SIG-M5 treated with dmso at 0.1 percent for 504 hours (cell line): ENCODE data around the gene RIC8B.

Experiments
- DNase-seq: peaks from one replicate; lab custom pipeline; 2025; ENCODE audit not compliant: unreplicated experiment; lab: John Stamatoyannopoulos, UW

Gene RIC8B

GRCh38 chr12:106758349-106759110, 16.0 kb upstream of the RIC8B start:
- no peak for DNase-seq

DNA sequence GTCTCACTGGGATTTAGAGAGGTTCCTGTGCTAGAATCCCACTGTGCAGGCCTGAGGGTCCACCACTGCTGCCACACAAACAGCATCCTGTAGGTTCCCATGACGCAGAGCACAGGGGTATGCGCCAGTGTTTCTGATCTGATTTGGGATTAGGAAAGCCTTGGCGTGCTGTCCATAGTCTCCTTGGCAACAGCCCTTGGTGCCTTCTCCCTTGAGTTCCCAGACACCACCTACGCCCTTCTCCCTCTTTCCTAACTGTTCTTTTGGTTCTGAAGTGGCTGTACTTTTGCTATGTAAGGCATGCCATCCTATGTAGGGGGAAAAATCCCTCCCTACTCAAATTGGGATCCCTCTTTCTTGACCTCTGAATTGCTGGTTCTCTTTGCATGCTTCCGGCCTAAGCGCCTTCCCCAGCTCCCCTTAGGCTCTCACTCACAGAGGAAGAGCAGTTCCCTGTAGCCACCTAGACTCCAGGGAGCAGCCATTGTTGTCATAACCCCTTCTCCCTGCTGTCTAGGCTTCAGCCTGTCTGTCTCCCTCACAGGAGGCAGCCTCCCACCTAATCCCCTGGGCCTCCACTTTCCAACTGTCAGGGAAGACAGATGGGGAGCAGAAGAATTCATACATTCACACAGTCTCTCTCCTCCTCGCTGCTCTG, 14.8 kb upstream of the RIC8B start:
- no peak for DNase-seq

GRCh38 chr12:106760184-106760531, 14.3 kb upstream of the RIC8B start:
- peak; percentile 74 for DNase-seq

DNA sequence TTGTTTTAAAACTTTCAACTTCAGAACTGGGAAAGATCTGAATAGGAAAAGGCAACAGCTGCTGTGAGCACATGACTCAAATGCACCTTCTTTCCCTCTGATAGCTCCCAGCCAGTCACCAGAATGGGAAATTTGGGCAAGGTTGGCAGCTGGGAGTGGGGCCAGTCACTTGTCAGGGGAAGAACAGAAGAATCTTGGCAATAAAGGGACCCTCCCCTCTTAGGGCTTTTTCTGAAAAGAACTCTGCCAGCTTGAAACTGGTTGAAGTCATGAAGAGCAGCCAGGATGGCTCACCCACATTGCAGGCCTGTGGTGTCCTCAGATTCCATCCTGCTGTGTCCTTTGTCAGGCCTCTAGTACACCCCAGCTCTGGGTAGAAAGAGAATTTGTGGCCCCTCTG, 10.3 kb upstream of the RIC8B start:
- no peak for DNase-seq

DNA sequence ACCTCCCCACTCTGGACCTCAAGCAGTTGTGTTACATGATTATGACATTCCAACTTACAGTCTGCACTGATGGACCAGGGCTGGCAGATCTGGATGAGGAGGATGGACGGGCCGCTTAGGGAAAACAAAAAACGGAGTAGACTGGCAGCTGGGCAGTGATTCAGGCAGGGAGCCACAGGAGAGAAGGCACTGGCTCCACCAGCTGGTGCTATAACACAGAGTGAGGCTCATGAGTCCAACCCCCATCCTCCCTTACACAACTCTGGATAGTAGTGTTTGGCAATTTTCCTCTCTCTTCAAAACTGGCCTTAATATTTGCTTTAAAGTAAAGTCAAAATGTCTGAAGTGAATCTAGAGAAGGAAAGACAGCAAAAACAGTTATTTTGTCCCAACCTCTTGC, 9.7 kb upstream of the RIC8B start:
- peak; percentile 30 for DNase-seq

DNA sequence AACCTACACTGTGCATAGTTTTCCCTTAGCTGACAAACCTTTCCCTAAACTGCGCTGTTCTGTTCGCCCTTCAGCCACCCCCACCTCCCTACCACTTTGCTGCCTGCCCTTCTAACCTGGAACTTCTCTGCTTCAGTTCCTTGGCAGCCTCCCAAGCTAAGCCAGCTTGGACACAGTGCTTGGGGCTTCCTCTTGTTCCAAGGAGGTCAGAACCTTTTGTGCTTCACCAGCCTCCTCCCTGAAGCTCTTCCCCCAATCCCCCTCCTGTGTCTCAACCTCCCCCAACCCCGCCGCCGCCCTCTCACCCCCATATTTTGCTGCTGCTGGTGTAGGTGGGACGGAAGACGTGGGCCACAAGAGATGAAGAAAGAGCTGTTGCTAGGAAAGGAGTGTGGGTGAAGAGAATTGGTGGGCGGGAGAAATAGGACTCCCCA, 8.1 kb upstream of the RIC8B start:
- no peak for DNase-seq

- DNase-seq: no peak
These were observed 7.3 kb upstream of the RIC8B start for GRCh38 chr12:106767206-106767605.

- no peak for DNase-seq
These were observed 6.3 kb upstream of the RIC8B start for GRCh38 chr12:106767954-106768822.

- no peak for DNase-seq
These were observed 5.4 kb upstream of the RIC8B start for GRCh38 chr12:106769078-106769477.

DNA sequence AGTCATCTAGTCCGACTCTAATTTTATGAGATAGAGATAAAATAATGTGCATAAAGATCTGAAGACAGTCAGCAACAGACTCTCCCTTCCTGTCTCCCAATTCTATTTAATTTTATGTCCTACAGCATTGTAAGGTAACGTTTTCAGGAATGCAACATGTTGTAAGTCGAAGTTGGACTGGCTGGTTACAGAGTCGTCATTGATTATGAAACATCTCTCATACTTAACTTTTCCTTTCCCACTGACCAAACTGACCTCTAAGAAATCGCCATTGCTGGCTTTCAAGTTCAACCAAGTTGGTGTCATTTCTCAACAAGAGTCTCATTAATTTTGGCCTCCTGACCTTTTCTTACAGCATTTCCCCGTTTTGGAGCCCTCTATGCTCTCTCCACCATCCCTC, 4.9 kb upstream of the RIC8B start:
- no peak for DNase-seq

GRCh38 chr12:106771425-106771824, 3.1 kb upstream of the RIC8B start:
- DNase-seq: no peak

- DNase-seq: no peak
These were observed 1.0 kb upstream of the RIC8B start for GRCh38 chr12:106773286-106774004.

- DNase-seq: no peak
These were observed 484 bp downstream of the RIC8B start for GRCh38 chr12:106774808-106775524.

GRCh38 chr12:106776897-106777296, 2.4 kb downstream of the RIC8B start:
- no peak for DNase-seq

GRCh38 chr12:106780010-106780631, 5.6 kb downstream of the RIC8B start:
- DNase-seq: no peak

DNA sequence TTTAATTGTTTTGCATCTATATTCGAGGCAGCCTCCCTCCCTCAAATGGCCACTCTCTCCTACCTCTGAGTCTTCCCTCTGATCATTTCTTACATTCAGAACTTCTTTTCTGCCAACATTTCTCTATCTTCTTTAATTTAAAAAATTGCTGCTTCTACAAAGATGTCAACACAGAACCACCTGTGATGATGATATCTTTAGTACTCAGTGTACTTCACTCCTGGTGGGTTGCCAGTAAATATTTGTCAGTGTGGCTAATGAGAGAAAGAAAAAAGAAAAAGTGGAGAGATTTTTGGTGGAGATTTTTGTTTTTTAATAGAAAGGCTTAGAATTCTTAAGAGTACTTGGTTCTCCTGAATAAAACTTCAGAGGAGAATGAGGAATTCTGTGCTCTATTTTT, 8.1 kb downstream of the RIC8B start:
- no peak for DNase-seq

DNA sequence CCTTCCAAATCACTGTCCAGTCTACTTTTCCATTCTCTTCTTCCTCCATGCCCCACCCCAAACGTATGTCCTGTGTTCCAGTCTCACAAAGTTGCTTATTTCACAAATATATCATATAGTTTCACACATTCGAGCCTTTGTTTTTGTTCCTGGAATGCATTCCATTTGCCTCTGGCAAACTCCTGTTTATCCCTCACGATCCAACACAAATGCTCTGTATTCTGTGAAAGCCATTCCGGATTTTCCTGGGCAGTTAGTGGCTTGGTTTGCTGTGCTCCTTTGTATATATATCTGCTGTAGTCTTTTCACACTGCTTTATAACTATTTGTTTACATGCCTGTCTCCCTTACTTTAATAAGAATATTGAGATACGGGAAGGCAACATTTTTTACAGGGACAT, 9.0 kb downstream of the RIC8B start:
- no peak for DNase-seq

DNA sequence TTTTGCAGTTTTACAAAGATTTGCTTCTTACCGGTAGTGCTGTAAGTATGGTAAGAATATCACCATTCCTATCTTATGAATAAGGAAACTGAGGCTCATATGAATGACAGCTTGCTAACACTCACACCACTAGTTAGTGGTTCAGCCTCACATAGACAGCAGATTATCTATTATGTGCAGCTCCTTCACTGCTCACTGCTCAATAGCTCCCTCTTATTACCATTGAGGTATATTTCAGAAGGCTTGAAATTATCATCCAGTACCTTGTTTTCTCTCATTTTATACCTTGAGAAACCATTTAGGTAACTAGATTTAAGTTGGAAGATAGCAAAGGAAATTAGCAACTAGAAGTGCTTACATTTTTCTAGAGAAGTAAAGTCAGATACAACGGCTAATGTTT, 15.5 kb downstream of the RIC8B start:
- no peak for DNase-seq

- DNase-seq: no peak
These were observed 17.0 kb downstream of the RIC8B start for GRCh38 chr12:106791531-106791930.

DNA sequence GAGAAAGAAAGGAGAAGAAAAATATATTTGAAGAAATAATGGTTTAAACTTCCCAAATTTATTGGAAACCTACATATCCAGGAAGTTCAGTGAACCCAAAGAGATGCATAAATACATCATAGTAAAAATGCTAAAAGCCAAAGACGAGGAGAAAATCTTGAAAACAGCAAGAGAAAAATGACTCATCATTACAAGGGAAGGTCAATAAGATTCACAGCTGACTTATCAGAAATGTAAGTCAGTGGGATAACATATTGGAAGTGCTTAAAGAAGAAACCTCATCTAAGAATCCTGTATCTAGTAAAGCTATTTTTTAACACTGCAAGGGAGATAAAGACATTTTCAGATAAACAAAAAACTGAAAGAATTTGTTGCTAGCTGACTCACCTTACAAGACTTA, 19.9 kb downstream of the RIC8B start:
- no peak for DNase-seq
